Muscle layer of colon (tissue), 2 donors: ENCODE measurements around the gene CRACDL.

Source experiments
- H3K27ac ChIP-seq: one replicate; pipeline ENCODE4 v1.7.0; 2013; ENCODE audit warnings: low read depth, mild to moderate bottlenecking, low read length, moderate library complexity
- H3K27me3 ChIP-seq, 2 donors: one replicate each; pipeline ENCODE4 v1.7.0; 2013; ENCODE audit warnings: low read length in 2 of 2, mild to moderate bottlenecking in 2 of 2; ENCODE audit not compliant: insufficient read depth in 2 of 2, control insufficient read depth in 1 of 2
- H3K36me3 ChIP-seq: one replicate; pipeline ENCODE4 v1.7.0; 2013; ENCODE audit warnings: mild to moderate bottlenecking, low read length; ENCODE audit not compliant: insufficient read depth
- H3K4me1 ChIP-seq: one replicate; pipeline ENCODE4 v1.7.0; 2013; ENCODE audit warnings: mild to moderate bottlenecking, low read length; ENCODE audit not compliant: insufficient read depth
- H3K4me3 ChIP-seq, 2 donors: one replicate each; pipeline ENCODE4 v1.7.0; 2013; ENCODE audit warnings: low read length in 2 of 2, low read depth in 1 of 2, mild to moderate bottlenecking in 1 of 2, moderate library complexity in 1 of 2
- H3K9ac ChIP-seq: one replicate; pipeline ENCODE4 v1.7.0; 2013; ENCODE audit warnings: low read length
- H3K9me3 ChIP-seq: one replicate; pipeline ENCODE4 v1.7.0; 2013; ENCODE audit warnings: mild to moderate bottlenecking, low read length
- donor health status: abdominal sarcoma.
- donor health status: Adenocarcinoma of cecum.

Gene CRACDL

GRCh38 chr2:98801921-98802321 is 134.1 kb downstream of the CRACDL start:
- Histone ChIP-seq H3K9me3 (no peaks in the 10 kb centered on the region), H3K4me3 (no peak overlapping the region), H3K4me1 (peaks cover 16% of the 10 kb centered on the region), H3K27me3 (no peaks in the 10 kb centered on the region), H3K9ac (no peak overlapping the region), H3K27ac (no peak overlapping the region), H3K36me3 (no peaks in the 10 kb centered on the region)

DNA sequence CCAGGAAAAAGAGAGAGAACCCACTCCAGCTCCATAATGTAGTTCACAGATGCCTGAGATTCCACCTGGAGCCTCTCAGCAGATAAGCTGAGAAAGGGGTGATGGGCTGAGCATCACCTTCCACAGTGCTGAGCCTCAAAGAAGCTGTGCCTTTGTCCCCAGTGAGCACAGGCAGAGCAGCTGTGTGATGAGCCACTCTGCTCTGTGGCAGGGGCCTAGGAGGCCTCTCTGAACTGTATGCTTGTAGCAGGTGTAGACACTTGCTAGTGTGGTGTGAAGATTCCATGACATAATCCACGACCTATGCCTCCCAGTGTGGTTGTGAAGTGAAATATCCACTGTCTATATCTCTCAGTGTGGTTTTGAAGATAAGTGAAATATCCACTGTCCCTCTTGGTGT is 134.7 kb downstream of the CRACDL start:
- H3K27ac ChIP-seq = no peak overlapping the region
- H3K36me3 ChIP-seq = no peaks in the 10 kb centered on the region
- H3K9ac ChIP-seq = no peak overlapping the region
- H3K9me3 ChIP-seq = no peaks in the 10 kb centered on the region
- peaks cover 10% of the 10 kb centered on the region for H3K4me1 ChIP-seq
- H3K4me3 ChIP-seq = no peak overlapping the region
- no peaks in the 10 kb centered on the region for H3K27me3 ChIP-seq

- no peak overlapping the region for H3K27ac ChIP-seq
- no peaks in the 10 kb centered on the region for H3K9me3 ChIP-seq
These were observed 135.5 kb downstream of the CRACDL start for GRCh38 chr2:98800330-98801064.

DNA sequence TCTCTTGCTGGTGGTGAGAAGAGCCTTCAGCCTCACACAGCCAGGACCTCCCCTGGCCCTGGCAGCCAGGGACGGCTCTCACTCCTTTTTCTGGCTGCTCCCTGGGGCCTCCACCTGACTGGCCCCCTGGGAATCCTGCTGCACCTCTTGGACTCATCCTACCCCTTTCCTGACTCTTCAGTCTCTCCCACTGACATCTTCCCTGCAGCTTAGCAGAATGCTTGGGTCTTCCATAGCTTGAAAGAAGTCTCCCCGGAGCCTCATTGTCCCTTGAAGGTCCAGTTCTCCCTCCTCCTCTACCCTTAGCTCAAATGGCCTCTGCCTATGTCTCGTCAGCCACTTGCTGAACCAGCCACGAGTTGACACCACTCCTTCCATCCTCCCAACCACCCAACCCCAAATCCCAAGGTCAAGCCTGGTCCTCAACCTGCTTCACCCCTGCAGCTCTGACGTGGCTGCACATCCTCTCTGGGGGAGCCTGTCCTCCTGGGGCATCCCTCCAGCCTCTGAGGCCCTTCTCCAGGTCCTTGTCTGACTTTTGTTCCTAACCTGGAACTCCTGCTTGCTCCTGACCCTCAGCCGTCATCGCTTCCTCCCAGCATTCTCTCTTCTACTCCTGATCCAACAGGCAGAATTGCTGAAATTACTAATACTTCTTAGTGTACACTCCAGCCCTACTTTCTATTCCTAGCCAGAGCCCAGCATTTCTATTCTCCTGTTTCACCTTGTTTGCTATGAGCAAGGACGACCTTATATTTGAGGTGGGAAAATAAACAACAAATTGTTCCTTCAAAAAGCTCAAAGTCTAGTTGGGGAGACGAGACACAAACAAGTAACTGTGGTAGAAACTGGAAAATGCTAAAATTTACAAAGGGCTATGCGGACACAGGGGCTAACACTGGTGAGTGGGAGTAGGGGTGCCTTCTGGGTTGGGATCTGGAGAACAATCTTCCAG is 136.4 kb downstream of the CRACDL start:
- peaks cover under 1% of the 10 kb centered on the region for H3K4me1 ChIP-seq
- H3K27ac ChIP-seq = no peak overlapping the region
- H3K4me3 ChIP-seq = no peak overlapping the region
- H3K36me3 ChIP-seq = no peaks in the 10 kb centered on the region
- H3K27me3 ChIP-seq = no peaks in the 10 kb centered on the region
- no peaks in the 10 kb centered on the region for H3K9me3 ChIP-seq
- no peak overlapping the region for H3K9ac ChIP-seq

More at GRCh38 chr2:98800330-98801064, 135.5 kb downstream of the CRACDL start:
- Histone ChIP-seq H3K4me3 (no peak overlapping the region), H3K4me1 (peaks cover 3% of the 10 kb centered on the region), H3K27me3 (no peaks in the 10 kb centered on the region), H3K9ac (no peak overlapping the region), H3K36me3 (no peaks in the 10 kb centered on the region)

- peaks cover 12% of the 10 kb centered on the region for H3K4me1 ChIP-seq
- H3K9ac ChIP-seq = no peak overlapping the region
- H3K9me3 ChIP-seq = no peaks in the 10 kb centered on the region
- H3K27me3 ChIP-seq = no peaks in the 10 kb centered on the region
- H3K4me3 ChIP-seq = no peak overlapping the region
- no peaks in the 10 kb centered on the region for H3K36me3 ChIP-seq
- no peak overlapping the region for H3K27ac ChIP-seq
These were observed 139.1 kb downstream of the CRACDL start for GRCh38 chr2:98796775-98797544.

GRCh38 chr2:98795891-98796676 is 139.9 kb downstream of the CRACDL start:
- no peak overlapping the region for H3K4me3 ChIP-seq
- no peak overlapping the region for H3K27ac ChIP-seq

DNA sequence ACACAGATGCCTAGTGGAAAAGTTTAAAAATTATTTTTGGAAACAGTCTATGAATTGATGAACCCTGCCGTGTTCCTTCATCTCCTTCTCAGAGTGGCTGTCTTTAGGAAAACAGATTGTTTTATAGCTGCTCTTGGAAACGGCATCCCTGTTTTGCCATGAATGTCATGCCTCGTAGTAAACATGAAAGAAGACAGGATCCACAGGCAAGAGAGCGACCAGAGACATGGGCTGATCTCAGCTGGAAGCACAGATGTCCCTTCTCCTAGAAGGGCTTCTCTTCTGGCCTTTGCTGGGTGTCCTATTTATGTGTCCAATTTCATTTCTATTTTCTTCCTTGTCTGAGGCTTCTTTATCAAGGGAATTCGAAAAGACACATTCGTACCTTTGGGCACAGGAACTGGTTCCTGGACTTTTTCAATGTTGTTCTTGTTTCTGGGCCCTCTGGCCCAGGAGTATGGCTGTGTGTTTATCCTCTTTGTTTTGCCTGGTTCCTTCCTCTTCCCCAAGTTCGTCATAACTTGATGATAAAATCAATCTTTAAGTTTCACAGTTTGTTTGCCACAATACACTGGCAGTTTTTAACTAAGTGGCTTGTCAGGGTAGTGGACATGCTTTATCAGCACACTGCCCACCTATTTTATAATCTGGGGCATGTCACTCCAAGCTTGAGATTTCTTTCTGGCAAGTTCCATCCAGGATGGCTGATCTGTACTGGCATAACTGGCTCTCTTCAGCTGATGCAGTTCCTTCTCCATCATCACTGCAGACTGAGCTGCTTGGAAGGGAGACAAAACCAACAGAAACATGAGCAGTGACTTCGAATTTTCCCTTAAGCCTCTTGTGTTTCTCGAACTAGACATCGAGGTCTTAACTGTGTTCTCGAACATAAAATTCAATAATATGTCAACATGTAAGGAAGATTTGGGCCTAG is 141.9 kb downstream of the CRACDL start:
- Histone ChIP-seq H3K27me3 (no peaks in the 10 kb centered on the region), H3K9ac (no peak overlapping the region), H3K36me3 (no peaks in the 10 kb centered on the region), H3K4me1 (peaks cover 12% of the 10 kb centered on the region), H3K4me3 (no peak overlapping the region), H3K27ac (no peak overlapping the region), H3K9me3 (no peaks in the 10 kb centered on the region)

More at GRCh38 chr2:98795891-98796676, 139.9 kb downstream of the CRACDL start:
- Histone ChIP-seq H3K4me1 (peaks cover 12% of the 10 kb centered on the region), H3K27me3 (no peaks in the 10 kb centered on the region), H3K36me3 (no peaks in the 10 kb centered on the region), H3K9me3 (no peaks in the 10 kb centered on the region), H3K9ac (no peak overlapping the region)

GRCh38 chr2:98793275-98793674 is 142.8 kb downstream of the CRACDL start:
- H3K36me3 ChIP-seq = no peaks in the 10 kb centered on the region
- no peaks in the 10 kb centered on the region for H3K9me3 ChIP-seq
- no peak overlapping the region for H3K9ac ChIP-seq
- no peaks in the 10 kb centered on the region for H3K27me3 ChIP-seq
- no peak overlapping the region for H3K27ac ChIP-seq
- peaks cover 12% of the 10 kb centered on the region for H3K4me1 ChIP-seq
- H3K4me3 ChIP-seq = no peak overlapping the region

DNA sequence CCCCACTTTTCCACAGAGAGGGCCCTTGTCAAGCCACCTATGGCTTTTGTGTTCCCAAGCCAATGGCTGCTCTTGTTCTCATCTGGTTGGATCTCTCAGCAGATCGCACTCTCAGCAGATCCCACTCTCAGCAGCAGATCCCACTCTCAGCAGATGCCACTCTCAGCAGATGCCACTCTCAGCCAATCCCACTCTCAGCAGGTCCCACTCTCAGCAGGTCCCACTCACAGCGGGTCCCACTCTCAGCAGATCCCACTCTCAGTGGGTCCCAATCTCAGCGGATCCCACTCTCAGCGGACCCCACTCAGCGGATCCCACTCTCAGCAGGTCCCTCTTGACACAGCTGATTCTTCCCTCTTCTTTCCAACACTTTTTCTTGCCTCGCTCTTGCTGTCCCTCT is 145.8 kb downstream of the CRACDL start:
- Histone ChIP-seq H3K27ac (no peak overlapping the region), H3K9ac (no peak overlapping the region), H3K27me3 (no peaks in the 10 kb centered on the region), H3K4me3 (no peak overlapping the region), H3K4me1 (peaks cover 12% of the 10 kb centered on the region), H3K36me3 (no peaks in the 10 kb centered on the region), H3K9me3 (no peaks in the 10 kb centered on the region)

DNA sequence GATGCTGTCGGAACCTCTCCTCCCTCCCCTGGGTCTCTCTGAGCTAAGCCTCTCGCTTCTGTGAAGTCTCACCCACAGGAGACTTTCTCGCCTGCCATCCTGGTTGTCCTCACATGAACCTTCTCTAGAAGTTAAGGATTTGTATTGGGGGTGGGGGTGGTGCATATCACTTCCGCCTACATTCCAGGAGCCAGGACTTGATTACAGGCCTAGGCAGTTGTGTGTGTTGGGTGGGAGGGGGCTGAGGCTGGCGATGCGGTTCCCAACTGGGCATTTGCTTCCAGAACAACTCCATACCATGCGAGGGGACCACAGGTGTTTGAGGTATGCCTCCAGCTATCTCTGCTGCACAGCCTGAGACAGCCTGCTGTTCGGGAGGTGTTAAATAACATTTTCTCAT is 148.3 kb downstream of the CRACDL start:
- H3K4me3 ChIP-seq = no peak overlapping the region
- no peaks in the 10 kb centered on the region for H3K27me3 ChIP-seq
- no peaks in the 10 kb centered on the region for H3K36me3 ChIP-seq
- no peak overlapping the region for H3K9ac ChIP-seq
- H3K9me3 ChIP-seq = no peaks in the 10 kb centered on the region
- no peaks in the 10 kb centered on the region for H3K4me1 ChIP-seq
- no peak overlapping the region for H3K27ac ChIP-seq
